ENCODE measurements around the gene STK33. TPM values are rescaled to one million over a fixed set of nuclear protein-coding genes. Genes with fewer than 3 reads are reported as not detected.

STK33 gene
- total RNA-seq, 2 donors from 2014 or later: 22.7 to 26.8 TPM

DNA sequence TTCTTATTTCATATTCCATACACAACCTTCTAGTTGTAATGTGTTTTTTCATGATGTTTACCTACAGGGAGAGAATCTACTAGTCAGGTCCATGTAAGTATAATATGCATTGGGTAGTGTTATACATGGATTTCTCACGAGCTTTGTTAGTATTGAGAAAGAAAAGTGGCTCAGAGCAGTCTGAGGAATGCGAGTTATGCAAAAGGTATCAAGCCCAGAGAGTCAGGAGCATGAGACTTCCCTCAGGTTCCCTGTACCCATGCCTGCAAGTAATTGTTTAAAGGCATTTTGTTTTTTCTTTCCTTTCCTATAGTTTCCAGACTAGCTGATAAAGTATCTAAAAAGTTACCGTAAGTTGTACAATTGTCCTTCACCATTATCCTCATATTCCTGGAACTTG, 66.1 kb downstream of the STK33 start:
- Histone ChIP-seq H3K36me3 (ENCODE audit: control insufficient read depth, insufficient read depth, low read length) (no peaks in the 10 kb centered on the region), H3K27ac (ENCODE audit: low read depth, low read length) (no peak overlapping the region), H3K9me3 (ENCODE audit: control insufficient read depth, low read length) (no peaks in the 10 kb centered on the region), H3K4me1 (ENCODE audit: control insufficient read depth, insufficient read depth, low read length) (no peaks in the 10 kb centered on the region), H3K4me3 (ENCODE audit: low read length) (no peak overlapping the region), H3K27me3 (ENCODE audit: control insufficient read depth, insufficient read depth, low read length, poor library complexity, severe bottlenecking) (no peaks in the 10 kb centered on the region), H3K9ac (ENCODE audit: extremely low read depth, low read length, poor library complexity, severe bottlenecking) (no peak overlapping the region)
- no peak overlapping the region for H3K27ac Mint-ChIP-seq
- peaks cover 2% of the 10 kb centered on the region for H3K36me3 Mint-ChIP-seq (ENCODE audit: low read depth)
- H3K9me3 Mint-ChIP-seq: peaks cover 10% of the 10 kb centered on the region
- DNase-seq: no peak
- H3K4me1 Mint-ChIP-seq: peaks cover 6% of the 10 kb centered on the region
- H3K27me3 Mint-ChIP-seq (ENCODE audit: insufficient read depth): no peaks in the 10 kb centered on the region
- 40 to 55% methylated on average over 2 to 3 of the region's 3 CpGs for WGBS, 2 experiments (ENCODE audit: insufficient coverage in 1 of 2, insufficient read length in 1 of 2)
- H3K4me3 Mint-ChIP-seq: no peak overlapping the region
- TF ChIP-seq, protein P1, sequence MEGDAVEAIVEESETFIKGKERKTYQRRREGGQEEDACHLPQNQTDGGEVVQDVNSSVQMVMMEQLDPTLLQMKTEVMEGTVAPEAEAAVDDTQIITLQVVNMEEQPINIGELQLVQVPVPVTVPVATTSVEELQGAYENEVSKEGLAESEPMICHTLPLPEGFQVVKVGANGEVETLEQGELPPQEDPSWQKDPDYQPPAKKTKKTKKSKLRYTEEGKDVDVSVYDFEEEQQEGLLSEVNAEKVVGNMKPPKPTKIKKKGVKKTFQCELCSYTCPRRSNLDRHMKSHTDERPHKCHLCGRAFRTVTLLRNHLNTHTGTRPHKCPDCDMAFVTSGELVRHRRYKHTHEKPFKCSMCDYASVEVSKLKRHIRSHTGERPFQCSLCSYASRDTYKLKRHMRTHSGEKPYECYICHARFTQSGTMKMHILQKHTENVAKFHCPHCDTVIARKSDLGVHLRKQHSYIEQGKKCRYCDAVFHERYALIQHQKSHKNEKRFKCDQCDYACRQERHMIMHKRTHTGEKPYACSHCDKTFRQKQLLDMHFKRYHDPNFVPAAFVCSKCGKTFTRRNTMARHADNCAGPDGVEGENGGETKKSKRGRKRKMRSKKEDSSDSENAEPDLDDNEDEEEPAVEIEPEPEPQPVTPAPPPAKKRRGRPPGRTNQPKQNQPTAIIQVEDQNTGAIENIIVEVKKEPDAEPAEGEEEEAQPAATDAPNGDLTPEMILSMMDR (conservative IDR thresholded peaks at IDR 0.05): no peak

DNA sequence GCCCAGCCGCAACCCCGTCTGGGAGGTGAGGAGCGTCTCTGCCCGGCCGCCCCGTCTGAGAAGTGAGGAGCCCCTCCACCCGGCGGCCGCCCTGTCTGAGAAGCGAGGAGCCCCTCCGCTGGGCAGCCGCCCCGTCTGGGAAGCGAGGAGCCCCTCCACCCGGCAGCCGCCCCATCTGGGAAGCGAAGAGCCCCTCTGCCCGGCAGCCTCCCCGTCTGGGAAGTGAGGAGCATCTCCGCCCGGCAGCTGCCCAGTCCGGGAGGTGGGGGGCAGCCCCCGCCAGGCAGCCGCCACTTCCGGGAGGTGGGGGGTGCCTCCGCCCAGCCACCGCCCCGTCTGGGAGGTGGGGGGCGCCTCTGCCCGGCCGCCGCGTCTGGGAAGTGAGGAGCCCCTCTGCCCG, 70.6 kb downstream of the STK33 start:
- Mint-ChIP-seq H3K27ac (no peak overlapping the region), H3K9me3 (peaks cover 30% of the 10 kb centered on the region), H3K27me3 (ENCODE audit: insufficient read depth) (no peaks in the 10 kb centered on the region), H3K4me3 (no peak overlapping the region), H3K4me1 (peaks cover 6% of the 10 kb centered on the region), H3K36me3 (ENCODE audit: low read depth) (peaks cover 10% of the 10 kb centered on the region)
- Histone ChIP-seq H3K4me1 (ENCODE audit: control insufficient read depth, insufficient read depth, low read length) (no peaks in the 10 kb centered on the region), H3K27me3 (ENCODE audit: control insufficient read depth, insufficient read depth, low read length, poor library complexity, severe bottlenecking) (no peaks in the 10 kb centered on the region), H3K9ac (ENCODE audit: extremely low read depth, low read length, poor library complexity, severe bottlenecking) (no peak overlapping the region), H3K27ac (ENCODE audit: low read depth, low read length) (no peak overlapping the region), H3K36me3 (ENCODE audit: control insufficient read depth, insufficient read depth, low read length) (no peaks in the 10 kb centered on the region), H3K9me3 (ENCODE audit: control insufficient read depth, low read length) (peaks cover 9% of the 10 kb centered on the region), H3K4me3 (ENCODE audit: low read length) (no peak overlapping the region)
- 95 to 97% methylated on average over 7 to 34 of the region's 34 CpGs for WGBS, 2 experiments (ENCODE audit: insufficient coverage in 1 of 2, insufficient read length in 1 of 2)
- TF ChIP-seq, protein P1 (conservative IDR thresholded peaks at IDR 0.05): no peak
- no peak for DNase-seq

DNA sequence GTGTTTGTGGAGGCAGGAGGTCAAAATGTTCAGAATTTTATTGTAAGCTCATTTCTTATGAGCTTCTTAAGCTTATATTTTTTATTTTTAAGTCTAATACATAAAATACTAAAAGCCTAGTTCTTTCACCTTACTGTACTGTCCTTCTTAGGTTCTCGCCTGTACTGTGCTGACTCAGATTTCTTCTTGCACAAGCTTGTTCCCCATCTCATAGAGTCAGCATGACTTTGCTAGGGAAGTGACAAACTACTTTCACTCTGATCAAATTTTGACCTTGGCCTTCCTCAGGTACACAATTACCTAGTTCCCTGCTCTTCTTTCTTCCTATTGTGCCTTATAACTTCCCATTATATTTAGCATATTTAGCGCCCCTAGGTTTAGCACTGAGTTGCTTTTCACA, 81.5 kb downstream of the STK33 start:
- H3K36me3 Mint-ChIP-seq (ENCODE audit: low read depth): peaks cover 18% of the 10 kb centered on the region
- WGBS, 2 experiments (ENCODE audit: insufficient coverage in 1 of 2, insufficient read length in 1 of 2): 94 to 100% methylated on average over 2 of the region's 2 CpGs
- H3K27ac ChIP-seq (ENCODE audit: low read depth, low read length): no peak overlapping the region

More for the DNA sequence above, 81.5 kb downstream of the STK33 start:
- Mint-ChIP-seq H3K9me3 (peaks cover 51% of the 10 kb centered on the region), H3K4me1 (no peaks in the 10 kb centered on the region), H3K4me3 (no peak overlapping the region), H3K27me3 (ENCODE audit: insufficient read depth) (peaks cover 50% of the 10 kb centered on the region), H3K27ac (no peak overlapping the region)
- Histone ChIP-seq H3K4me1 (ENCODE audit: control insufficient read depth, insufficient read depth, low read length) (no peaks in the 10 kb centered on the region), H3K36me3 (ENCODE audit: control insufficient read depth, insufficient read depth, low read length) (no peaks in the 10 kb centered on the region), H3K4me3 (ENCODE audit: low read length) (no peak overlapping the region), H3K9me3 (ENCODE audit: control insufficient read depth, low read length) (peaks cover 31% of the 10 kb centered on the region), H3K9ac (ENCODE audit: extremely low read depth, low read length, poor library complexity, severe bottlenecking) (no peak overlapping the region), H3K27me3 (ENCODE audit: control insufficient read depth, insufficient read depth, low read length, poor library complexity, severe bottlenecking) (peaks cover 54% of the 10 kb centered on the region)
- TF ChIP-seq, protein P1 (conservative IDR thresholded peaks at IDR 0.05): no peak
- DNase-seq: no peak

Measured in endodermal cell (in vitro differentiated cells).